GM20431 (cell line): ENCODE measurements around the gene CENPX.

Source experiments
- in situ Hi-C: fragments of 300-500 bp; cut with MseI, MboI; formaldehyde crosslinking; loops from one replicate; pipeline ENCODE4 v1.15.0; 2020; ENCODE audit warnings: low sequenced_read_pairs; ENCODE audit not compliant: unreplicated experiment

CENPX gene

GRCh38 chr17:82028246-82028645, 5.6 kb upstream of the CENPX start:
- in situ Hi-C loops = loop anchor here (10.0 kb wide), 1 partner anchor 127 kb away; no protein-coding TSS in a partner anchor

DNA sequence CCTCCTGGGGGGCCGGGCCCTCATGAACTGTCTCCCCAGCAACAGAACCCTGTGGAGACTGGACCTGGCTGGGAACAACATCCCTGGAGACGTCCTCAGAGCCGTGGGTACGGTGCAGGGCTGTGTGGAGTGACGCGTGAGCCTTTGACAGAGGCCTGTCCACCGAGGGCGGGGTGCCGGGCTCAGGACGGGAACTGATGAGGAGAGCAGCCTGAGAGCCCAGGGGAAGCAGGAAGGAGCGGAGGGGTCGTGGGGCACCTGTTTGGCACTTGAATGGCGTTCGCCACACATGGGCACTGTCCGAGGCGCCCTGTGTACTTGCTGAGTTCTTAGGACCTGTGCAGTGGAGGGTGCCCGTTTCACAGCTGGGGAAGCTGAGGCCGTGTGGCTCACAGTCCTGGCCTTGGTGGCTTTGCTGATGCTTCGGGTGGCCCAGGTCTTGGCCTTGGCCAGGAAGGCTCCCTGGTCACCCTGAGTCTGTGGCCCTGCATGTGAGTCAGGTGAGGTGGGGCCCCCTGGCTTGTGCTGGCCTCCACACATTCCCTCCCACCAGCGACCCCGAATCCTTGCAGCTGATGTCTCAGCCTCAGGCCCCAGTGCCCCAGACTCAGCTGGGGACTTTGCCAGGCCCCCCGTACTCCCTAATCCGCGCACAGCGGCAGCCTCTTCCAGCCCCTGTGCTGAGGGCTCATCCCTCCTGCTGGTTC, 2.9 kb upstream of the CENPX start:
- in situ Hi-C loops = loop anchor here (10.0 kb wide), 1 partner anchor 129 kb away; no protein-coding TSS in a partner anchor

GRCh38 chr17:82024859-82025258, 2.2 kb upstream of the CENPX start:
- in situ Hi-C loops = loop anchor here (10.0 kb wide), 1 partner anchor 130 kb away; no protein-coding TSS in a partner anchor

GRCh38 chr17:82023447-82024241, 966 bp upstream of the CENPX start:
- in situ Hi-C loops = loop anchor here (10.0 kb wide), 1 partner anchor 131 kb away; no protein-coding TSS in a partner anchor

DNA sequence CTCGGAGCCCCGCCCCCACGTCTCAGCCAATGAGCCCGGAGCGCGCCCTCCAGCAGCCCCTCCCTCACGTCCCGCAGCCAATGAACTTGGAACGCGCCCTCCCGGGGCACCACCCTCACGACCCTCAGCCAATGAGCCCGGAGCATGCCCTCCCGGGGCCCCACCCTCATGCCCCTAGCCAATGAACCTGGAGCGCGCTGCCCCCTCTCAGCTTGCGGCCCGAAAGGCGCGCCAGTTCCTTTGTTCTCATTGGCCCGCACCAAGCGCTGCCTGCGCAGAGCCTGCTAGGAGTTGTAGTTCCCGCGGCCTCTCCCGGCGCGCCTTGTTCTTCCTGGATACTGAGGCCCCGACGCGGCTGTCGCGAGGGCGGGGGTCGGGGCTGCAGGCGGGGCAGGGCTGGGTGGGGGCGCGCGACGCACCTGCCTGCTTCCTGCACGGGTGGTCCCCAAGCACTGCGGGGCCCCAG, 336 bp upstream of the CENPX start, which contains the start of gene LRRC45:
TSS of gene LRRC45 (plus strand) at position 325 of the 466 bp plus-strand sequence. CDS start 339 bp downstream, outside the sequence.
- in situ Hi-C loops = loop anchor here (10.0 kb wide), 1 partner anchor 132 kb away; no protein-coding TSS in a partner anchor

DNA sequence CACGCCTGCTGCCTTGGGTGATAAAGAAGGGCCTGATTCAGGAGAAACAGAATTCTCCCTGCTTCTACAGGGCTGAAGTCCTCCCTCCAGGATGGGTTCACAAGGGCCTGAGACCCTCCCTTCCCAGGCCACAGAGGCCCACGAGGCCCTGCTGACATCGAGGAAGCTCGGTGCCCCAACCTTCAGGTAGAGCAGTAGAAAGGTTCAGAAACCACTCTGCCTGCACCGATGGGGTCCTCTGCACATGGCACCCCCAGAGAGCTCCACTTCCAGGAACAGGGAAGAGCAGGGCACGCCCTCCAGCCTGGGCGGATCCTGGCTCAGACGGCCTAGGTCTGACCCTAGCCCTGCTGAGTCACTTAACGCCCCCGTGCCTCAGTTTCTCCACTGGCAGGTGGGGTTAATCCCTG, 773 bp downstream of the CENPX start:
- in situ Hi-C loops = loop anchor here (10.0 kb wide), 1 partner anchor 133 kb away; no protein-coding TSS in a partner anchor

GRCh38 chr17:82021107-82021899, 1.4 kb downstream of the CENPX start:
- in situ Hi-C loops = loop anchor here (10.0 kb wide), 1 partner anchor 133 kb away; no protein-coding TSS in a partner anchor

DNA sequence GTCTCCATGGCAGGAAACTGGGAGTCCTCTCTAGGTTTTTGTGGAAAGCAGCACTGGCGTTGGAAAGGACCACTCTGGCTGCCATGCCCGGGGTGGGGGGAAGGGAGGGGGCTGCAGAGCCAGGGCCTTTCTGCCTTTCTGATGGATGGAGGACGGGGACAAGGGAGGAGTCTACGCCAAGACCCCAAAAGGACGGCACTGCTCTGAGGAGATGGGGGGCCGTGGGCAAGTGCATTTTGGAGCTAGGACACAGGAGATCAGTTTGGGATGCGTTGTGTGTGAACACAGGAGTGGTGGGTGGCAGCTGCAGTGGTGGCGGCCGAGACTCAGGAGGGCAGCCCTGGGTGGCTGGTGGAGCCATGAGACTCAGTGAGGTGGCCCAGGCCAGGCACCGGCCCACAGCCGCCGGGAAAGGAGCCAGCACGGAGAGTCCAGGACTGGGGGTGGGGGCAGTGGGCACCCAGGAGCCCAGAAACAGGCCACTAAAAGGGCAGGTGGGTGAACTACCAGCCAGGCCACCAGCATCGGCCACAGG, 2.0 kb downstream of the CENPX start:
- in situ Hi-C loops = loop anchor here (10.0 kb wide), 1 partner anchor 134 kb away; no protein-coding TSS in a partner anchor

- in situ Hi-C loops = loop anchor here (10.0 kb wide), 1 partner anchor 135 kb away; no protein-coding TSS in a partner anchor
Observed at GRCh38 chr17:82019690-82020571, 2.7 kb downstream of the CENPX start.

GRCh38 chr17:82018989-82019689, 3.5 kb downstream of the CENPX start:
- in situ Hi-C loops = no loop called here

DNA sequence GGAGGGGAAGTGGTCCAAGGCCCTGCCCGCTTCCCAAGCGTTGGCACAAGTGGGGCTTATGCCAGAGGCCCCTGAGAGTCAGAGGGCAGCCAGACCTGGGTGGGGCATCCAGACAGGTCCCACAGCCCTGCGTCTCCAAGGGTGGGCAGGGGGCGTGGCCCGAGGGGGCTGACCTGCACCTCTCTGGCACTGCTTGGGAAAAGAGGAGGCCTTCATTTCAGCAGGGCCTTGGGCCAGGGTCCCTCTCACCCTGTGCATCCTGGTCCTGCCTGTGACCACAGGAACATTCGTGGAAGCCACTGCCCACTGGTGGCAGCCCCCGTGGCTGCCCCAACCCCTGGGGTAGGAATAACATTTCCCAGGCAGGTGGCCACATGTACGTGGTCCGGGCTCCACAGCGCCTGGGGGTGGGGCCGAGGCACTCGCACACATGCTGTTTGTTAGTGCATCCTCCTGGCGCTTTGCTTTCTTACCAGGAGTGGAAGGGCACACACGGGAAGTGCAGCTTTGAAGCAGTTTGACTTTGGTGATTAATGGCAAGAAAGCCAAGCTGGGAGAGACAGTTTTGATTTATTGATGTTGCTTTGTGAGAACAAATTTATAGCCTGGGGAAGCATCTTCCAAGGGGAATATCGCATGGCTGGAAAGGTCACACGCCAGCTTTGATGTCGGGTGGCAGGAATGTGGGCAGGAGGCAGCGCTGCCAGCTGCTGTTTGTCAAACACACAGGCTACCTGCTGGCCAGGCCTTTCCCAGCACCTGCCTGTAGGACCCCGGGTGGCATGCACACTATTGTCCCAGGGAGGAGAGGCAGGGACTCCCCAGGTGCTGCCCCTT, 4.3 kb downstream of the CENPX start:
- in situ Hi-C loops = no loop called here

DNA sequence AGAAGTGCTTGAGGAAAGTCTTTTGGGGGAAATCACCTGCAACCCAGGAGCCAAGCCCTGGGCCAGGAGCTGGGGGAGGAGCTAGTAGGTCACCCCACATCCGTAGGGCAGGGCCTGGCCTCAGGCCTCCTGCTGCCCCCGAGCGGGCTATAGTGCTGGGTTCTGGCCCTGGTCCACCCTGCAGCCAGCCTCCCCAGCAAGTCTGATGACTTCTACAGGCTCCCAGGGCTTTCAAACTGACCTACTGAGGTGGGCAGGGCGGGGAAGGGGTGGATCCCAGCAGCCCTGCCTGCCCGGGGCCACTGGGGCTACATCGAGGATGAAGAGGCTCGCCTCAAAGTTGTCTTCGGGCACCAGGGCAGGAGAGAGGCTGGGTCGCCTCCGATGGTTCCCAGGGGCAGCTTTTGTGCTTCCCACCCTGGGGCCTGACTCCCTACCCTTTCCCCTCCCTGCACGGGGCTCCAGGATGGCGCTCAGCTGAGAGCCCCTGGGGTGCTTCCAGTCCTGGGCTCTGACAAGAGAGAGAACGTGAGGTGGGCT, 5.0 kb downstream of the CENPX start:
- in situ Hi-C loops = no loop called here

DNA sequence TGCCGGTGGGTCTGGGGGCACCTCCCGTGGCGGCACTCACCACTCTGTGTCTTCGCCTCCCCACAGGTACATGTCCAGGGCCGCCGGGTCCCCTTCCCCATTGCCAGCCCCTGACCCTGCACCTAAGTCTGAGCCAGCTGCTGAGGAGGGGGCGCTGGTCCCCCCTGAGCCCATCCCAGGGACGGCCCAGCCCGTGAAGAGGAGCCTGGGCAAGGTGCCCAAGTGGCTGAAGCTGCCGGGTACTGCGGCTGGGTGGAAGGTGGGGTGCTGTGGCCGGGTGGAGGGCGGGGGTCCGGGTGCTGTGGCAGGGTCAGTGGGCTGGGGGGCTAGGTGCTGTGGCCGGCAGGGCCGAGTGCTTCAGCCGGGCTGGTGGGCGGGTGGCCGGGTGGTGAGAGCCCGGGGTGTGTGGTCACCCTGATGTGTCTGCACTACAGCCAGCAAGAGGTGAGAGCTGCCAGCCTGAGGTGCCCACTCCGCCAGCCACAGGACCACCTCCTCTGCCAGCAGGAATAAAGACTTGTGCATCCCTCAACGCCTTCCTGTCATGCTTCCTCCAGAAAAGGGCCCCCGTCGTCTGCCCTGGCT, 5.7 kb downstream of the CENPX start:
- in situ Hi-C loops = no loop called here

- in situ Hi-C loops = no loop called here
Observed at GRCh38 chr17:82016061-82016874, 6.4 kb downstream of the CENPX start.

DNA sequence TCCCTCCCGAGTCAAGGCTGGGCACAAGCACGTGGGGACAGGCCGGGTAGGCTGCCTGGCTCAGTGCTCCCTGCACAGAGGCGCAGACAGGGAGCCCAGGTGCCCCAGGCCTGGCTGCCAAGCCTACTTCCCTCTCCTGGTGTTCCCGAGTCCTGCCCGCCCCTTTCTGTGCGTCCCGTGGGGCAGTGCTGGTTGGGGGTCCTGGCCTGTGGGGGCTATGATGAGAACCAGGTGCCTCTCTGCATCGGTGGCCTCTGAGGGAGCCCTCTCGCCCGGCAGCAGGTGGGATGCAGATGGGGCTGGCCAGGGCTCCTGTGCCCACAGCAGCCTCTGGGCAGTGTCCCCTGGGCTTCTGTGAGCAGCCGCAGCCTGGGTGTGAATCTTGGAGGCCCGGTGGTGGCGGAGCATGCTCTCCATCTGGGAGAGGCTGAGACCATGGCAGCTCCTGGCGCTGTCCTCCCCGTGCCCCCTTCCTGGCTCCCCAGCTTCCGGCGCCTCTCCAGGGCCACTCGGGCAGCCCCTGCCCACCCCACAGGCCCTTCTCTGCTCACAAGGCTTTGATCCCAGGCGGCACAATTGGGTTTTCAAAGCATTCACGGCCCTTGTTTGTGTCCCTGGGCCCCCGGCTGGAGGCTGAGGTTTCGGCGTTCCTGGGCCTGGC, 7.2 kb downstream of the CENPX start:
- in situ Hi-C loops = no loop called here
